Measurements from ENCODE around the gene ZNF689. TPM values are rescaled to one million over a fixed set of nuclear protein-coding genes. Genes with fewer than 3 reads are reported as not detected.
"Not testable (repeated sequence)": the region's sequence is repeated elsewhere in the genome, so short reads cannot be mapped to it uniquely, and the experiment has no call there.

Gene ZNF689
- total RNA-seq, 1 donor from 2014 or later, result 7.7 TPM

DNA sequence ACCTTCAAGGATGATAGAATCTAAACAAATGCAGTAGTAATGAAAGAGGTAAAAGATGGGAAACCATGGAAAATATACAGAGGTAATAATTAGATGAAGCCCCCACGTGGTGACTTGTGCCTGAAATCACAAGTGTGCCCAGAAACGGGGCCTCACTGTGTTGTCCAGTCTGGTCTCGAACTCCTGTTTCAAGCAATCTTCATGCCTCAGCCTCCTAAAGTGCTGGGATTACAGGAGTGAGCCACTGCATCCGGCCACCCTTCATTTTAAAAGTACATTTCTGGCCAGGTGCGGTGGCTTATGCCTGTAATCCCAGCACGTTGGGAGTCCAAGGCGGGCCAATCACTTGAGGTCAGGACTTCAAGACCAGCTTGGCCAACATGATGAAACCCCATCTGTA lies 26.4 kb upstream of the ZNF689 start:
- DNase-seq (ENCODE audit: low read depth), result no peak
- H3K4me3 ChIP-seq (ENCODE audit: low read depth, low read length), result no peak overlapping the region
- TF ChIP-seq CTCF (conservative IDR thresholded peaks at IDR 0.05; ENCODE audit: low read depth, low read length), result no peak

- no peak for DNase-seq (ENCODE audit: low read depth)
- no peak for TF ChIP-seq CTCF (conservative IDR thresholded peaks at IDR 0.05; ENCODE audit: low read depth, low read length)
- peak overlapping the region; percentile 70 for H3K4me3 ChIP-seq (ENCODE audit: low read depth, low read length)
These were observed 23.3 kb upstream of the ZNF689 start for GRCh38 chr16:30633526-30633925.

DNA sequence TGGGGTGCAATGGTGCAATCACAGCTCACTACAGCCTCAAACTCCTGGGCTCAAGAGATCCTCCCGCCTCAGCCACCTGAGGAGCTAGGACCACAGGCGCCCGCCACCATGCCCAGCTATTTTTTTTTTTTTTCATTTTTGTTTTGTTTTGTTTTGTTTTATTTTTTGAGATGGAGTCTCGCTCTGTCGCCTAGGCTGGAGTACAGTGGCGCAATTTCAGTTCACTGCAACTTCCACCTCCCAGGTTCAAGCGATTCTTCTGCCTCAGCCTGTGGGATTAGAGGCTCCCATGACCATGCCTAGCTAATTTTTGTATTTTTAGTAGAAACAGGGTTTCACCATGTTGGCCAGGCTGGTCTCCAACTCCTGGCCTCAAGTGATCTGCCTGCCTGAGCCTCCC lies 22.3 kb upstream of the ZNF689 start:
- H3K4me3 ChIP-seq (ENCODE audit: low read depth, low read length); DNase-seq (ENCODE audit: low read depth): not testable (repeated sequence)

DNA sequence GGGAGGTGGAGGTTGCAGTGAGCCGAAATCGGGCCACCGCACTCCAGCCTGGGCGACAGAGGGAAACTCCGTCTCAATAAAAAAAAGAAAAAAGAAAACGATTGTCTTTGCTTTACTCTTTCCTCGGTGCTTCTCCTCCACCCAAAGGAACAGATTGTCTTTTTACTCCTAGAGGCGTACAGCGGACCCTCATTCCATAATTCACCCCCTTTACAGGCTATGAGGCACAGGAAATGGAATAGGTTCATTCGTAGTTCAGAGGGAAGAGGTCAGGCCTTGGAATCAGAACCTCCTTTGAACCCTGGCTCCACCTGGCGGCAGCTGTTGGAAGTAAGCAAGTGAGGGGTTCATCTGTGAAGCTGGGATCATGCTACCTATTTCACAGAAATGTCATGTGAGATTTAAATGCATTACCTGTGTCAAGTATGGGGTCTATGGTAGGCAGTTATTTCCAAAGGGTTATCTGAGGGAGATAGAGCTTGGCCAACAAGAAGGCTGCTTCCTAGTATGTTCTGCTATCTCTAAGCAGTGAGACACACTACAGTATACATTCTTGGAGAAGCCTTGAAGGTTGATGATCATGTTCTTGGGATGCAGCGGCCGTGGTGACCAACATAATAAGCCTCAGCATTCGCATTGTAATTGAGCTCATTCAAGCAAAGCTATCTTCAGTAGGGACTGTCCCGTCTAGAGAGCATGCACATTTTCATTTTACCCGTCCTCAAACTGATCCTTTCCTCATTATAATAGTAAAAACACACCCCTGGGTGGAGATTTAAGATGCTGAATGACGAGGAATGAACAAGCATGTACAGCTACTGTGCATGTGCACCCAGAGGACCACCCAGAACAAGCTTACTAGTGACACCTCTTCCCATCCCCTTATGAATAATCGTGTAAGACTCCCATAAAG lies 18.7 kb upstream of the ZNF689 start:
- H3K4me3 ChIP-seq (ENCODE audit: low read depth, low read length), result peak overlapping the region; percentile 35
- TF ChIP-seq CTCF (conservative IDR thresholded peaks at IDR 0.05; ENCODE audit: low read depth, low read length), result peak; percentile 98
- no peak for DNase-seq (ENCODE audit: low read depth)

DNA sequence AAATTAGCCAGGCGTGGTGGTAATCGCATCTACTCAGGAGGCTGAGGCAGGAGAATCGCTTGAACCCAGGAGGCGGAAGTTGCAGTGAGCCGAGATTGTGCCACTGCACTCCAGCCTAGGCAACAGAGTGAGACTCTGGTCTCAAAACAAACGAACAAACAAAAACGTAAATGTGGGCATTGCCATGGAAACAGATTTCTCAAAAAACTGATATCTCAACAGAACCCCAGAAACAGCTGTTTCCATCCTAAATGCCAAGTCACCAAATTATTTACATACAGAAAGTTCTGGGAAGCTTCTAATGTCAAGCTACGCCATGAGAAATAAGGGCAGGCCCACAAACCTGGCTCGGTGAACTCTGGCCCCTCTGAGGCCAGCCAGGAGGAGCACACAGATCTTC lies 16.0 kb upstream of the ZNF689 start:
- no peak for DNase-seq (ENCODE audit: low read depth)
- TF ChIP-seq CTCF (conservative IDR thresholded peaks at IDR 0.05; ENCODE audit: low read depth, low read length), result no peak
- no peak overlapping the region for H3K4me3 ChIP-seq (ENCODE audit: low read depth, low read length)

DNA sequence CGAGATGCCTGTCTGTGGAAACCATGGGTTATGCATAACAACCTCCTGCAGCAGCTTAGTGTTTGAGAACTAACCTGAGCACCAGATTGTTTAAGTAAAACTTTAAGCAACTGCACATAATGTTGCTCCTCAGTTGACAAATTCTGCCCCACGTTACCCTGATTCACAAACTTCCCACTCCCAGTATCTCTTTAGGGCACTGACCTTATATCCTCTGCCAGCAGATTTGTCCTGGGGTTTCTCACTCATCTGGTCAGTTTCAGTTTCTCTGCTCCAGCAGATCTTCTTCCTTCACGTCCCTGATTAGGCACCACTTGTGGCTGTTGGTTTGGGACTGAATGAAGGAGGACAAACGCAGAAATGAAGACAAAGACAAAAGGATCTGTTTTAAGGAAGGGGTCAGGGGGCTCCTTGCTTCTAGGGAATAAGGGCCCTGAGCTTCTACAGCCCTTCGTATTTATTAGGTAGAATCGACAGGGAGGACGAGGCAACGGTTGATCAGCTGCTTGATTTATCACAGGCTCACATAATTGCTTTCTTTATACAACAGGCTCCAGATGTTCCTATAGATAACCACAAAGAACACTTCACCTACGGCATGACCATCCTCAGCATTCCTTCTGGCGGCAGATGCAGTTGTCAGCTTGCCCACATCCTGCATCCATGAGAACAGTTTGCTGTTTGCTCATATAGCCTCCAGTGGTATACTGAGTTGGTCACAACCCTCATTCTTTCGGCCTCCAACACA lies 13.5 kb upstream of the ZNF689 start:
- TF ChIP-seq CTCF (conservative IDR thresholded peaks at IDR 0.05; ENCODE audit: low read depth, low read length), result no peak
- no peak overlapping the region for H3K4me3 ChIP-seq (ENCODE audit: low read depth, low read length)
- DNase-seq (ENCODE audit: low read depth), result no peak

- TF ChIP-seq CTCF (conservative IDR thresholded peaks at IDR 0.05; ENCODE audit: low read depth, low read length), result no peak
- DNase-seq (ENCODE audit: low read depth), result no peak
- no peak overlapping the region for H3K4me3 ChIP-seq (ENCODE audit: low read depth, low read length)
These were observed 12.4 kb upstream of the ZNF689 start for GRCh38 chr16:30622455-30623032.
